HCT116 (cell line): ENCODE results near the gene GFOD1. TPM values are rescaled to one million over a fixed set of nuclear protein-coding genes. Genes with fewer than 3 reads are reported as not detected.

Experiments
- ATAC-seq: fragments of 200-7000 bp; cut with Tn5 transposase; 2 replicates; pipeline ENCODE4 v1.9.1; 2020; ENCODE audit warnings: mild to moderate bottlenecking, moderate library complexity
- BruUV-seq: library from RNA; stranded (reverse); fragments of 400-500 nt; replicated peaks from 2 replicates; lab custom pipeline; 2021; lab: Mats Ljungman, UMichigan
- CTCF ChIA-PET: fragments of 300-600 bp; sonication (Branson Sonifier 250); formaldehyde crosslinking; loops from one replicate; lab custom pipeline; 2021; ENCODE audit warnings: antibody characterized with exemption; lab: Charles Lee
- POLR2A ChIA-PET: fragments of 300-600, 350-600 bp; sonication (Branson Sonifier 250); formaldehyde crosslinking; loops from one replicate; lab custom pipeline; 2021; ENCODE audit warnings: antibody characterized with exemption; lab: Charles Lee
- RAD21 ChIA-PET, 2 experiments: fragments of 300-600 bp; sonication (Branson Sonifier 250); formaldehyde crosslinking; loops; one replicate each; lab custom pipeline; 2023; ENCODE audit warnings: low total read pairs in 2 of 2; ENCODE audit not compliant: uncharacterized antibody in 2 of 2, unreplicated experiment in 2 of 2, low non-redundant PET in 1 of 2; lab: Charles Lee
- DNase-seq: peaks from one replicate; pipeline ENCODE4 v3.0.0-alpha.2; 2010; ENCODE audit warnings: low read depth, low spot score
- H2AFZ ChIP-seq: fragments of 200-600 bp; shearing (Covaris generic), sonication (generic); 2 replicates; pipeline ENCODE4 v1.6.1; 2017; ENCODE audit warnings: low read depth, mixed run types, mixed read lengths, antibody characterized with exemption, low read length; ENCODE audit not compliant: poor library complexity, severe bottlenecking
- H3K27ac ChIP-seq: 2 replicates; pipeline ENCODE4 v1.5.1; 2012; ENCODE audit warnings: low read depth, low read length
- H3K27me3 ChIP-seq: fragments of 200-600 bp; sonication (generic); 2 replicates; pipeline ENCODE4 v1.6.1; 2016; ENCODE audit warnings: mixed run types, low read length, mixed read lengths; ENCODE audit not compliant: insufficient read depth
- H3K36me3 ChIP-seq, 2 experiments: fragments of 200-500 bp in 1 of 2; fragments of 200-600 bp in 1 of 2; sonication (Bioruptor generic) in 1 of 2; sonication (generic) in 1 of 2; 2 replicates each; pipeline versions ENCODE4 v1.5.1 to v1.6.1; 2014 to 2016; ENCODE audit warnings: low read length in 2 of 2, inconsistent platforms in 1 of 2, mixed read lengths in 1 of 2, mixed run types in 1 of 2; ENCODE audit not compliant: insufficient read depth in 2 of 2, control insufficient read depth in 1 of 2
- H3K4me1 ChIP-seq, 2 experiments: fragments of 200-600 bp in 1 of 2; sonication (generic) in 1 of 2; 2 replicates each; pipeline versions ENCODE4 v1.5.1 to v1.6.1; 2012 to 2017; ENCODE audit warnings: low read length in 2 of 2, inconsistent platforms in 1 of 2, mild to moderate bottlenecking in 1 of 2, mixed read lengths in 1 of 2, mixed run types in 1 of 2, moderate library complexity in 1 of 2; ENCODE audit not compliant: insufficient read depth in 2 of 2, control insufficient read depth in 1 of 2
- H3K4me2 ChIP-seq: fragments of 200-600 bp; sonication (generic); 2 replicates; pipeline ENCODE4 v1.6.1; 2017; ENCODE audit warnings: mixed run types, low read length, mixed read lengths
- H3K4me3 ChIP-seq, 2 experiments: fragments of 200-600 bp in 1 of 2; sonication (generic) in 1 of 2; replicated peaks in 1 of 2; 2 replicates each; pipeline ENCODE4 v1.5.1; 2011 to 2016; ENCODE audit warnings: low read length in 2 of 2, control low read depth in 1 of 2, low read depth in 1 of 2, mild to moderate bottlenecking in 1 of 2, mixed read lengths in 1 of 2, mixed run types in 1 of 2
- H3K79me2 ChIP-seq: fragments of 200-600 bp; sonication (generic); 2 replicates; pipeline ENCODE4 v1.6.1; 2017; ENCODE audit warnings: mild to moderate bottlenecking, mixed run types, low read length, moderate library complexity, mixed read lengths; ENCODE audit not compliant: insufficient read depth
- H3K9ac ChIP-seq: fragments of 200-600 bp; sonication (generic); 2 replicates; pipeline ENCODE4 v1.6.1; 2016; ENCODE audit warnings: low read length, mixed read lengths
- H3K9me2 ChIP-seq: fragments of 200-600 bp; sonication (generic), shearing (Covaris generic); 2 replicates; pipeline ENCODE4 v1.6.1; 2017; ENCODE audit warnings: mixed run types, mild to moderate bottlenecking, moderate library complexity; ENCODE audit not compliant: insufficient read depth
- H3K9me3 ChIP-seq, 2 experiments: fragments of 200-500 bp in 1 of 2; fragments of 200-600 bp in 1 of 2; sonication (Bioruptor generic) in 1 of 2; sonication (generic) in 1 of 2; 2 replicates each; pipeline ENCODE4 v1.6.1; 2014 to 2017; ENCODE audit warnings: low read length in 2 of 2, mixed read lengths in 2 of 2, inconsistent platforms in 1 of 2, low read depth in 1 of 2, mild to moderate bottlenecking in 1 of 2, mixed run types in 1 of 2, moderate library complexity in 1 of 2; ENCODE audit not compliant: control insufficient read depth in 1 of 2, insufficient read depth in 1 of 2
- H4K20me1 ChIP-seq: fragments of 200-600 bp; sonication (generic), shearing (Covaris generic); 2 replicates; pipeline ENCODE4 v1.6.1; 2017; ENCODE audit warnings: mixed run types, mild to moderate bottlenecking, moderate library complexity; ENCODE audit not compliant: insufficient read depth
- CBX3 ChIP-seq: IDR thresholded peaks from 2 replicates; pipeline ENCODE4 v1.6.1; 2012; ENCODE audit warnings: low read depth
- EGR1 ChIP-seq: IDR thresholded peaks from 2 replicates; pipeline ENCODE4 v1.6.1; 2012; ENCODE audit warnings: low read depth
- ELF1 ChIP-seq: IDR thresholded peaks from 2 replicates; pipeline ENCODE4 v1.6.1; 2012; ENCODE audit warnings: low read depth, borderline replicate concordance
- FOSL1 ChIP-seq: IDR thresholded peaks from 2 replicates; pipeline ENCODE4 v1.6.1; 2012; ENCODE audit warnings: low read depth
- MAX ChIP-seq: IDR thresholded peaks from 2 replicates; pipeline ENCODE4 v1.6.1; 2012
- POLR2AphosphoS5 ChIP-seq: IDR thresholded peaks from 2 replicates; pipeline ENCODE4 v1.6.1; 2011; ENCODE audit warnings: mild to moderate bottlenecking, low read depth, low read length, moderate library complexity
- SP1 ChIP-seq: IDR thresholded peaks from 2 replicates; pipeline ENCODE4 v1.6.1; 2012; ENCODE audit warnings: low read depth
- SRF ChIP-seq: IDR thresholded peaks from 2 replicates; pipeline ENCODE4 v1.6.1; 2012; ENCODE audit warnings: low read depth
- YY1 ChIP-seq: IDR thresholded peaks from 2 replicates; pipeline ENCODE4 v1.6.1; 2011; ENCODE audit warnings: low read length, low read depth, moderate library complexity, mild to moderate bottlenecking; ENCODE audit not compliant: insufficient replicate concordance; ENCODE audit errors: extremely low read depth
- ZBTB33 ChIP-seq: IDR thresholded peaks from 2 replicates; pipeline ENCODE4 v1.6.1; 2011; ENCODE audit warnings: mild to moderate bottlenecking, low read length, moderate library complexity; ENCODE audit not compliant: insufficient replicate concordance; ENCODE audit errors: extremely low read depth
- ZFX ChIP-seq: fragments of 450-650 bp; IDR thresholded peaks from 2 replicates; pipeline ENCODE4 v1.6.1; 2017
- ZNF274 ChIP-seq: fragments of 200-500 bp; sonication (Bioruptor generic); IDR thresholded peaks from 2 replicates; pipeline ENCODE4 v1.6.1; 2014; ENCODE audit warnings: mild to moderate bottlenecking, low read depth, low read length, inconsistent platforms
- intact Hi-C: fragments of 100-400 bp; cut with micrococcal nuclease; formaldehyde crosslinking; loops from 2 replicates; pipeline ENCODE4 v1.10.0; 2022
- total RNA-seq: library from RNA; stranded (reverse); gene quantifications from one replicate; pipeline ENCODE4 v1.2.1, GENCODE V29; 2021; ENCODE audit not compliant: unreplicated experiment
- TF ChIP-seq, protein P1 (sequence below): IDR thresholded peaks from 2 replicates; pipeline ENCODE4 v1.6.1; 2012
- TF ChIP-seq, protein P2 (sequence below): IDR thresholded peaks from 2 replicates; pipeline ENCODE4 v1.6.1; 2012; ENCODE audit warnings: low read depth

GFOD1 gene
- total RNA-seq, 1 experiment from 2014 or later: 3.8 TPM

DNA sequence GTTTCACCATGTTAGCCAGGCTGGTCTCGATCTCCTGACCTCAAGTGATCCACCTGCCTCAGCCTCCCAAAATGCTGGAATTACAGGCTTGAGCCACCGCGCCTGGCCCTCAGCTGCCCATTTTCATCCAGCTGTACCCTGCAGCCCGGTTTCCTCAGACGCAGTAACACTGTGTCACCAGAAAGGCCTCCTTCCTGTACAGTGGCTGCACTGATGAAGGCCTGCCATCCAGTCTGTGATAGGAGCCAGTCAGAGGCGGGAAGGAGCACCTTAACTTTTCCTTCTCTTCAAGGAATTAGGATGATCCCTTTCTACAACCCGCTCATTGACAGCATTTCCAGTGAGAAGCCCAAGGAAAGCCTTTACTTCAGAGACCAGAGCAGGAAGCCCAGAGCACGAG, 75.9 kb downstream of the GFOD1 start:
- H4K20me1 ChIP-seq: no peaks in the 10 kb centered on the region
- H3K27me3 ChIP-seq: no peaks in the 10 kb centered on the region
- H3K9ac ChIP-seq: no peak overlapping the region
- peak; percentile 45; the same call in 1 of the 2 replicates for ATAC-seq
- no peak for DNase-seq
- H3K4me1 ChIP-seq: peaks cover 7 to 17% of the 10 kb centered on the region in 2 experiments
- TF ChIP-seq, protein P1, sequence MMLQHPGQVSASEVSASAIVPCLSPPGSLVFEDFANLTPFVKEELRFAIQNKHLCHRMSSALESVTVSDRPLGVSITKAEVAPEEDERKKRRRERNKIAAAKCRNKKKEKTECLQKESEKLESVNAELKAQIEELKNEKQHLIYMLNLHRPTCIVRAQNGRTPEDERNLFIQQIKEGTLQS: no peak
- no peak for TF ChIP-seq MAX
- no peak for TF ChIP-seq SP1
- TF ChIP-seq, protein P2, sequence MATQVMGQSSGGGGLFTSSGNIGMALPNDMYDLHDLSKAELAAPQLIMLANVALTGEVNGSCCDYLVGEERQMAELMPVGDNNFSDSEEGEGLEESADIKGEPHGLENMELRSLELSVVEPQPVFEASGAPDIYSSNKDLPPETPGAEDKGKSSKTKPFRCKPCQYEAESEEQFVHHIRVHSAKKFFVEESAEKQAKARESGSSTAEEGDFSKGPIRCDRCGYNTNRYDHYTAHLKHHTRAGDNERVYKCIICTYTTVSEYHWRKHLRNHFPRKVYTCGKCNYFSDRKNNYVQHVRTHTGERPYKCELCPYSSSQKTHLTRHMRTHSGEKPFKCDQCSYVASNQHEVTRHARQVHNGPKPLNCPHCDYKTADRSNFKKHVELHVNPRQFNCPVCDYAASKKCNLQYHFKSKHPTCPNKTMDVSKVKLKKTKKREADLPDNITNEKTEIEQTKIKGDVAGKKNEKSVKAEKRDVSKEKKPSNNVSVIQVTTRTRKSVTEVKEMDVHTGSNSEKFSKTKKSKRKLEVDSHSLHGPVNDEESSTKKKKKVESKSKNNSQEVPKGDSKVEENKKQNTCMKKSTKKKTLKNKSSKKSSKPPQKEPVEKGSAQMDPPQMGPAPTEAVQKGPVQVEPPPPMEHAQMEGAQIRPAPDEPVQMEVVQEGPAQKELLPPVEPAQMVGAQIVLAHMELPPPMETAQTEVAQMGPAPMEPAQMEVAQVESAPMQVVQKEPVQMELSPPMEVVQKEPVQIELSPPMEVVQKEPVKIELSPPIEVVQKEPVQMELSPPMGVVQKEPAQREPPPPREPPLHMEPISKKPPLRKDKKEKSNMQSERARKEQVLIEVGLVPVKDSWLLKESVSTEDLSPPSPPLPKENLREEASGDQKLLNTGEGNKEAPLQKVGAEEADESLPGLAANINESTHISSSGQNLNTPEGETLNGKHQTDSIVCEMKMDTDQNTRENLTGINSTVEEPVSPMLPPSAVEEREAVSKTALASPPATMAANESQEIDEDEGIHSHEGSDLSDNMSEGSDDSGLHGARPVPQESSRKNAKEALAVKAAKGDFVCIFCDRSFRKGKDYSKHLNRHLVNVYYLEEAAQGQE: no peak
- POLR2A ChIA-PET: no interaction called here
- CTCF ChIA-PET: no interaction called here
- H3K4me2 ChIP-seq: no peak overlapping the region
- no peak overlapping the region for H3K27ac ChIP-seq
- H3K36me3 ChIP-seq: no peaks in the 10 kb centered on the region
- H3K9me3 ChIP-seq: no peaks in the 10 kb centered on the region
- RAD21 ChIA-PET: no interaction called here
- BruUV-seq: no TSS peak
- H3K4me3 ChIP-seq: no peak overlapping the region
- no peak overlapping the region for H2AFZ ChIP-seq
- no peaks in the 10 kb centered on the region for H3K79me2 ChIP-seq
- intact Hi-C loops: no loop called here
- no peaks in the 10 kb centered on the region for H3K9me2 ChIP-seq

DNA sequence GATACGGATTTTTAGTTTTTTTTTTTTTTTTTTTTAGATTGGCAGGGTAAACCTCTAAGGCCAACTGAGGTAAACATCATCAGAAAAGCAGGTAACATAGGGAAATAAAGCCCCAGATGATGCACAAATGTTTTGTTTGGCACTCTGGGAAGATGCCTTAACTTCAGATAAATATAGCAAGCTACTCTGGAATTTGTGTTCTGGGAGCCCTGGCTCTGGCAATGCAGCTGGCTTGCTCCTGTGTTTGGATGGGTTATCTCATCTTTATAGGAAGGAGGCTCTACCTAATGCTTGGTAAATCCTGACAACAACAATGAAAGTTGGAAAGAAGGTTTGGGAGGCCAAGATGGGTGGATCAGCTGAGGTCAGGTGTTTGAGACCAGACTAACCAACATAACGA, 77.4 kb downstream of the GFOD1 start:
- Histone ChIP-seq H3K27me3 (no peaks in the 10 kb centered on the region), H3K4me2 (no peak overlapping the region), H3K79me2 (no peaks in the 10 kb centered on the region), H3K27ac (no peak overlapping the region), H3K9me2 (no peaks in the 10 kb centered on the region), H4K20me1 (no peaks in the 10 kb centered on the region), H2AFZ (no peak overlapping the region), H3K9ac (no peak overlapping the region), H3K4me1 (peaks cover 7 to 17% of the 10 kb centered on the region in 2 experiments), H3K9me3 (no peaks in the 10 kb centered on the region), H3K36me3 (no peaks in the 10 kb centered on the region), H3K4me3 (no peak overlapping the region)
- no peak for DNase-seq
- intact Hi-C loops: no loop called here
- ATAC-seq: no peak
- ChIA-PET RAD21 (no interaction called here), CTCF (interaction anchor here (0.6 kb wide), 1 partner anchor 1123 kb away, joined by 3 read pairs; no protein-coding TSS in a partner anchor), POLR2A (interaction anchor here (0.7 kb wide), 1 partner anchor 32 kb away, joined by 3 read pairs; no protein-coding TSS in a partner anchor)
- no TSS peak for BruUV-seq
- TF ChIP-seq POLR2AphosphoS5 (no peak), MAX (no peak), CBX3 (no peak), ZNF274 (no peak), FOSL1 (no peak), YY1 (no peak), ZFX (no peak), SP1 (no peak), EGR1 (no peak), ZBTB33 (no peak), ELF1 (no peak), SRF (no peak)
- TF ChIP-seq, protein P1: no peak
